ENCODE measurements around the gene NFKB1.

GRCh38 chr4:102504941-102505340 is 3.8 kb downstream of the NFKB1 start:
- TF ChIP-seq CTCF (IDR thresholded peaks at IDR 0.05) (no peak), EZH2 (IDR thresholded peaks at IDR 0.05; ENCODE audit: borderline replicate concordance, insufficient read depth, low read depth, low read length, poor library complexity, severe bottlenecking) (no peak)

Data from B cell (primary cell).